Subcutaneous abdominal adipose tissue (tissue), 5 donors: Measurements from ENCODE around the gene HOXC10.

Experiments used
- H3K27ac ChIP-seq: one replicate; pipeline ENCODE4 v1.7.0; 2013; ENCODE audit warnings: low read depth, mild to moderate bottlenecking, inconsistent platforms, low read length, moderate library complexity
- H3K27me3 ChIP-seq, 5 donors: one replicate each; pipeline ENCODE4 v1.7.0; 2013; ENCODE audit warnings: low read length in 5 of 5, inconsistent platforms in 1 of 5; ENCODE audit not compliant: control insufficient read depth in 5 of 5, insufficient read depth in 4 of 5
- H3K36me3 ChIP-seq, 5 donors: one replicate each; pipeline ENCODE4 v1.7.0; 2013; ENCODE audit warnings: low read length in 5 of 5; ENCODE audit not compliant: control insufficient read depth in 5 of 5, insufficient read depth in 5 of 5
- H3K4me1 ChIP-seq, 5 donors: one replicate each; pipeline ENCODE4 v1.7.0; 2013; ENCODE audit warnings: low read length in 5 of 5, mild to moderate bottlenecking in 3 of 5, moderate library complexity in 1 of 5; ENCODE audit not compliant: control insufficient read depth in 5 of 5, insufficient read depth in 5 of 5
- H3K4me3 ChIP-seq, 5 donors: one replicate each; pipeline ENCODE4 v1.7.0; 2013; ENCODE audit warnings: low read length in 5 of 5, low read depth in 1 of 5
- H3K9ac ChIP-seq, 5 donors: one replicate each; pipeline ENCODE4 v1.7.0; 2013; ENCODE audit warnings: low read length in 5 of 5, mild to moderate bottlenecking in 4 of 5, moderate library complexity in 3 of 5
- H3K9me3 ChIP-seq, 5 donors: one replicate each; pipeline ENCODE4 v1.7.0; 2013; ENCODE audit warnings: low read length in 5 of 5; ENCODE audit not compliant: control insufficient read depth in 5 of 5
- donor health status: healthy.
- donor health status: healthy.
- donor health status: healthy.
- donor health status: healthy.
- donor health status: healthy.

The HOXC10 gene

DNA sequence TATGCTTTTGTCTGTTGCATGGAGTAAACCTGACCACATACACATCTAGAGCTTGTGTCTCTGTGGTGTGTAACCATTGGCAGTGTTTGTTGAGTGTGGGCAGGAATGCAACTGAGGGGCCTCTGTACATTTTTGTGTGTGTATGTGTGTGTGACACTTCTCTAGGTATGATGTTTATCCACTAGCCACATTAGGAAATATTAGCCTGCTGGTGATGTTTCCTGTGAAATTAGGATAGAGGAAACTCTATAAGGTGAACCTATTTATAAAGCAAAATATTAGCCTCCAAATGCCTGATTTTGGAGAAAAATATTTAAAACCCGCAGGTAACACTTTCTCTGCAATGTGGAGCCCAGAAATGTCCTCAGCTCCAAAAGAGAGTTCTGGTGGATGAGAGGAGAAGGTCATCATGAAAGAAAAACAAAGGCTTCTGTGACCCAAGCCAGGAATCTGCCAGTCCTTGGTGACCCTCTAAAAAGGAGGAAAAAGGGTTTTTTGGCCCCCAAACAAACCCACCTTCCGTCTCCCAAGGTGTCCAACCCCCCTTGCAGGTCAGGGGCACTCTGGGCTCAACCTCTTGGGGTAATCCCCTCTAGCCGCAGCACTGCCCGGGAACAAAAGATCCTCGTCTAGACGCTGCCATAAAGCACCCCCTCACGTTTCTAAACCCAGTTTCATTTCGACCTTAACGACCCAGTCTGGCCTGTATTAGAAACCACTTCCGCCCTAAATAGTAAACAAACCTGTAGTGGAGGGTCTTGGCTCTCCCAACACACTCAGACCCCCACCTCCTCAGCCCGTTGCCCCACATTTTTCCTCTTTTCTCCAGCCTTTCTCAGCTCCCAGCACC, 7.1 kb upstream of the HOXC10 start:
- peaks cover 0 to 4% (median 0%) of the 10 kb centered on the region in 5 donors for H3K9me3 ChIP-seq
- no peak overlapping the region for H3K27ac ChIP-seq
- H3K4me3 ChIP-seq, result no peak overlapping the region
- peaks cover 0 to 26% (median 24%) of the 10 kb centered on the region in 5 donors for H3K4me1 ChIP-seq
- H3K36me3 ChIP-seq, result no peaks in the 10 kb centered on the region
- no peak overlapping the region for H3K9ac ChIP-seq
- peaks cover 21 to 78% (median 56%) of the 10 kb centered on the region in 5 donors for H3K27me3 ChIP-seq

DNA sequence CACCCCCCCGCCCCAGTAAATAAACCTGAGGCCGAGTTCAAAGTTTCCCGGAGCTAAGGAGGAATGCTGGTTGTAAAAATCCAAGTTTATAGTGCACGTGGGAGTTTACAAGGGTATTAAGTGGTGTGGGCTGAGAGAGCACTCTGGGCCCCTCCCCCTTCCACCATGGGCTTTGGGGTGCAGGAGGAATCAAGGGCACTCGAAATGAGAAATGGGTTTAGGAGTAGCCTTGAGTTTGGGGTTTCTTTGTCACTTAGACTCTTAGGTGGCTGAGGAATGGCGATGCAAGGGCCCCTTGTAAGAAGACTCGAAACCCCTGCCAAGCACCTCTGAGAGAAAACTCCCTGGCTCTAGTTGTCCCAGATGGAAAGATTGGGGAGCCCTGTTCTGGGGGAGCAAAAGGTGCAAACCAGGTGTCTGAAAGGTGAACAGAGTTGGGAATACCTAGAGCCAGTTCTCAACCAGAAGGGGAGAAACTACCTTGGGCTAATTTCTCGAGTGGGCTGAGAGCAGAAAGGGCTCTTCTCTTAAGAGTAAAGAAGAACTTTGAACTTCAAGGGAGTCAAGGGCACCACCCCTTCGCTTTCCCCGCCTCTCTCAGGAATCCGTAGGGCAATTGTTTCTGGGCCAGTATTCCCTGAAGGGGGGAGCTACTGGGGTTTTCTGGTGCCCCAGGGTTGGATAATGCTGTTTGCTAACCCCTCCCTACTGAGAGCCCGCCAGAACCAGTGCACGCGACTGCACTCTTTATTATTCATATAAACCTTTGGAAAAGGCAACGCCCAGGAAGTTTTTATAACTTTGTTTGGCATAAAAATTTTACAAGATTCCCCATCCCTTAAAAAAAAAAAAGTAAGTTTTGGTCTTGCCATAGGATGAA, 6.2 kb upstream of the HOXC10 start:
- no peak overlapping the region for H3K9ac ChIP-seq
- peaks cover 14 to 78% (median 57%) of the 10 kb centered on the region in 5 donors for H3K27me3 ChIP-seq
- no peaks in the 10 kb centered on the region for H3K36me3 ChIP-seq
- no peaks in the 10 kb centered on the region for H3K9me3 ChIP-seq
- no peak overlapping the region for H3K4me3 ChIP-seq
- H3K4me1 ChIP-seq, result peaks cover 0 to 21% (median 19%) of the 10 kb centered on the region in 5 donors
- H3K27ac ChIP-seq, result no peak overlapping the region

DNA sequence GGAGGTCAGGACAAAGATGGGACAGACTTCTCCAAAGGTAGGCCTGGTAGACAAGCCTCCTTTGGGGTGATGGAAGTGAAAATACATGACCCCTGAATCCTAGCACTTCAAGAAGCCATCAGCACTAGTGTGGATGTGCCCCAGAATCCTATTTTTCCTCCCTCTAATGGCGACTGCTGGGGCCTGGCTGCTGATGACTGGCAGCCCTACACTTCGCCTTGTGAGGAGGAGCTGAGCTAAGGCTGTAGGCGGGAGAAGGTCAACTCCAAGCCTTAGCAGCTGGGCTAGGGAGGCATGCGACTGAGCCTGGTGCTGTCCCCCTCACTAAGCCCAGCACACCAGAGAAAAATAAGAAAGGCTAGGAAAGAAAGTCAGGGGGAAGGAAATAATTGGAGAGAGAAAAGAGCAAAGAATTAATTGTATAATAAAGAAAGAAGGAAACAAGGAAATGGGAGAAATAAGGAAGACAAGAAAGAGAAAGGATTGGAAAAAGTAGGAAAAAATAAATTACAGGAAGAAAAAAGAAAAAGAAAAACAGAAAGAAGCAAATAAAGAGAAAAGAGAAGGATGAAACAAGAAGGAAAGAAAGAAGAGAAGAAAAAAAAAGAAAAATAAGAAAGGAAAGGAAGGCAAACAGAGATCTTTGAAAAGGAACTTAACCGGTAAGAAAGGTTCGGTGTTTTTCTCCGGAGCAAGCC, 4.7 kb upstream of the HOXC10 start:
- Histone ChIP-seq H3K9me3 (no peaks in the 10 kb centered on the region), H3K27me3 (peaks cover 14 to 83% (median 58%) of the 10 kb centered on the region in 5 donors), H3K4me1 (peaks cover 0 to 14% (median 12%) of the 10 kb centered on the region in 5 donors), H3K27ac (no peak overlapping the region), H3K9ac (no peak overlapping the region), H3K36me3 (no peaks in the 10 kb centered on the region), H3K4me3 (no peak overlapping the region)

DNA sequence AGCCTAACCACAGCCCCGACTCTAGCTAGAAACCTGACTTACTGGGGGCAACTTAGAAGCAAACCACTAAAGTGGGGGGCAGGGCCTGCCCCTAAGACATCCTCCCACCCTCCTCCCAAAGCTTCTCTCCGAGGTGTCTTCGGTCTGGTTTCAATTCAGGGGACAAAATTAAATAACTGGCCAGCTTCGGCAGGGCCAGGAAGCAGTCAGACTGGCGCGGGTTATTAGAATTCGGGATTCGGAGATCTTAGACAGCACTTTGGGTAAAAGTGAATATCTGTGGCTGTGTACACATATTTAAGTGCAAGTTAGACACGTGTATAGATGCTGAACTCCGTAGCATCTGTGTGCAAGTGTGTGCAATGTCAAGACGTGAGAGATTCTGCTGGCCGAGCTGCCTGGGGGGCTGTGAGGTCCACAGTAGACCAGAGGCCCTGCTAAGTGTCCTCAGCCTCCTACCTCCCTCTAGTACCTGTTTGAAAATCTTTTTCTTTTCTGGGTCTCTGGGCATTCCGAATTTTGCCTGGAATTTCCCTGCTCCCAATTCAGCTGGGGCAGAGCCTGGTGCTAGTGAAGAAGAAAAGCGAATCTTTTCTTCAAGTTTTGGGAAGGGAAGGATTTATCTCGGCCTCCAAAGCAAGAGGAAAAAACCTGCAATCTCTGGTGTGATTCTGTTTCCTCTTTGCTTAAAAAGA, 4.0 kb upstream of the HOXC10 start:
- peaks cover 0 to 18% (median 15%) of the 10 kb centered on the region in 5 donors for H3K4me1 ChIP-seq
- H3K27me3 ChIP-seq, result peaks cover 14 to 80% (median 61%) of the 10 kb centered on the region in 5 donors
- H3K27ac ChIP-seq, result no peak overlapping the region
- no peak overlapping the region for H3K9ac ChIP-seq
- H3K4me3 ChIP-seq, result no peak overlapping the region
- H3K36me3 ChIP-seq, result no peaks in the 10 kb centered on the region
- H3K9me3 ChIP-seq, result no peaks in the 10 kb centered on the region

DNA sequence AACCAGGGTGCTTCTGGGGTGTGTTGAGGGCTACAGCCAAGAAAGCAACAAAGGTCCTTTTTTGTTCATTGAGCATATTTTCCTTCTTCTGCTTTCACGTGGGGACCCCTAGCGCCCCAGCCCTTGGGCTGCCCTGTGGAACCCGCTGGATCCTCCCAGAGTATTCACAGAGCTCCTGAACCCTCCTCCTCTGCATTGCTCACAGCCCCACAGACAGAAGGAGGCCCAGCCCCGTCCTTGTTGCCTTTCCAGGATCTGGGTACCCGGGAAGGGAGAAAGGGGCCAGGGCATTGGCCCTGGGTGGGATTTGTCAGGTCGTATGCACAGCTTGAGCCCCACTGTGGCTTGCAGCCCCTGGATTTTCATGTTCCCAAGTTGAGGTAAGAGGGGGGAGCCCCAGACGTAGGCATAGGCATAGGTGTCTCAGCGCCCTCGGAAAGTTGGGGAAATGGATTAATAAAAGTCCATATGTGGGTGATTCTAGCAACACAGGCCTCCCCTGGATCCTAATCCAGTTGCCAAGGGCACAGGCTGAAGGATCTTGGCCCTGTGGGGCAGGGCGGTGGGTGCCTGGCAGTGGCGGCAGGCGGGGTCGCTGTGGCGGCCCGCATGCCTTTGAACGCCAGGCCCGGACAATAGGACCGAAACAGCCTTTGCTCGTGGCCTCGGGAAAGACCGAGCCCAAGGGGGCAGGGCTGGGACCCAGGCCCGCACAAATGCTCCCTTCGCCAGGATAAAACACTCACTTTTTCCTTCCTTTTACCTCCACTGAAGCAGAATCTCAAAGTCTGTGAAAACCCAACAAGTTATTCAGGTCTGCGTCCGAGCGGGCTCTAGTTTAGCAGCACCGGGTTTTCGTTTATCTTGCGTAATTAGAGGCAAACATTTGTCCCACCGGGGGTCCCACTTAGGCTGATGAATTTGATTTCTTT, 3.0 kb upstream of the HOXC10 start:
- no peaks in the 10 kb centered on the region for H3K36me3 ChIP-seq
- peaks cover 2 to 27% (median 24%) of the 10 kb centered on the region in 5 donors for H3K4me1 ChIP-seq
- H3K27ac ChIP-seq, result no peak overlapping the region
- no peak overlapping the region for H3K4me3 ChIP-seq
- H3K27me3 ChIP-seq, result peaks cover 9 to 78% (median 60%) of the 10 kb centered on the region in 5 donors
- H3K9ac ChIP-seq, result no peak overlapping the region
- H3K9me3 ChIP-seq, result no peaks in the 10 kb centered on the region

DNA sequence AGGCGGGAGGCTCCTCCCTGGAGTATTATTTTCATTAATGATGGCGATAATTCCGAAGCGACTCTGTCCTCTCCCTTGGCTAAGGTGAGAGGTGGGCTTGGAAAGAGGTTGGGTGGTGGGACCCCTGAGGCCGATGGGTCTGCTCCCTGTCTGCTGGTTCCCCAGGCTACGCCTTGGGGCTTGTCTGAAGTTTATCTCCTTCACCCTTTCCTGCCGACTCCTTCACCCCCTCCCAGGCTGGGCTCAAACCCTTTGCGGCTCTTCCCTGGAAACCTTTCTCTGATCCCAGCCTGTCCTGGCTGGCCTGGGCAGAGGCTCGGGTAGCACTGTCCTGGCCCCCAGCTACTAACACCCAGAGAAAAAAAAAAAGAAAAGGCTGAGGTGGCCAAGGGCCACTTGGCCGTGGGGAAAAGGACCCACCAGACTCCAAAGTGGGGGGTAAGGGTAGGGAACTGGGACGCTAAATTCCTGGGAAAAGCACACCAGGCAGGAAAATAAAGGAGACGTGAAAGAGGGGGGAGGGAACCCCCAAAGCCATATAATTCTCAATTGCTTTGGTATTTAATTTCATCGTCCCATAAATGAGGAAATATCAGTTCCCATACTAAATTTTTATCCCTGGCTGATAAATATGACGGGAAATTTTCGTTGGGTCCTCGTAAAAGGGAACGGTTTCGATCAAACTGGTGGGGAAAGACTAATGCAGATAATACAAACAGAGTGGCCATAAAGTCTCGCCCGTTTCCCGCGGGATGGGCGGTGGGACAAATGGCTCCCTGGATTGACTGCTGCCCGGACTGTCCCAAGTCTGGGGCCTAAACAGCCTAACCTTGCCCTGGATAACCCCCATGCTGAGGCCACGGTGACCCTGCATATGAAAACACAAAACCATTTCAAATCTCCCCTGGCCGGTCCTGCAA, 2.0 kb upstream of the HOXC10 start:
- peak overlapping the region in 1 of 5 donors; percentile 40 for H3K4me3 ChIP-seq
- peaks cover 2 to 68% (median 50%) of the 10 kb centered on the region in 5 donors for H3K27me3 ChIP-seq
- no peaks in the 10 kb centered on the region for H3K9me3 ChIP-seq
- H3K9ac ChIP-seq, result no peak overlapping the region
- no peaks in the 10 kb centered on the region for H3K36me3 ChIP-seq
- no peak overlapping the region for H3K27ac ChIP-seq
- H3K4me1 ChIP-seq, result peaks cover 7 to 37% (median 28%) of the 10 kb centered on the region in 5 donors

DNA sequence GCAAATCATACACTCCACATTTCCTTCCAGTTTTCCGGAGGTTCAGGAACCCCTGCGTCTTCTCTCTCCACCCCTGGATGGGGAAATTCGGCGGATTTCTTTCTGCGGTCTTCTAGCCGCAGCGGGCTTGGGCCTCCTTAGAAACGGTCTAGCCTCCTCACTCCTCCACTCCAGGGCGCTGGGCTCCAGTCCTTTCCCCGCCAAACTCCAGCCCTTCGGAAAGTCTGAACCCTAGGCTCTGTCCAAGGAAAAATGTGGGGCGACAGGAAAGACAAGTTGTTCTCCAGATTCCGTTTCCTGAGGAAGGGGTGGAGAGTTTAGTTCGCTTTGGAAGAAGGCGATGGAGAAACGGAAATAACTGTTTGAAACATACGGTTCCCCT, 1.4 kb upstream of the HOXC10 start:
- H3K27me3 ChIP-seq, result peaks cover 0 to 65% (median 50%) of the 10 kb centered on the region in 5 donors
- no peaks in the 10 kb centered on the region for H3K36me3 ChIP-seq
- H3K9me3 ChIP-seq, result no peaks in the 10 kb centered on the region
- H3K4me1 ChIP-seq, result peaks cover 7 to 44% (median 35%) of the 10 kb centered on the region in 5 donors
- H3K9ac ChIP-seq, result peak overlapping the region in 1 of 5 donors; percentile 72
- peak overlapping the region in 2 of 5 donors; percentile 40 to 51 for H3K4me3 ChIP-seq
- H3K27ac ChIP-seq, result no peak overlapping the region

DNA sequence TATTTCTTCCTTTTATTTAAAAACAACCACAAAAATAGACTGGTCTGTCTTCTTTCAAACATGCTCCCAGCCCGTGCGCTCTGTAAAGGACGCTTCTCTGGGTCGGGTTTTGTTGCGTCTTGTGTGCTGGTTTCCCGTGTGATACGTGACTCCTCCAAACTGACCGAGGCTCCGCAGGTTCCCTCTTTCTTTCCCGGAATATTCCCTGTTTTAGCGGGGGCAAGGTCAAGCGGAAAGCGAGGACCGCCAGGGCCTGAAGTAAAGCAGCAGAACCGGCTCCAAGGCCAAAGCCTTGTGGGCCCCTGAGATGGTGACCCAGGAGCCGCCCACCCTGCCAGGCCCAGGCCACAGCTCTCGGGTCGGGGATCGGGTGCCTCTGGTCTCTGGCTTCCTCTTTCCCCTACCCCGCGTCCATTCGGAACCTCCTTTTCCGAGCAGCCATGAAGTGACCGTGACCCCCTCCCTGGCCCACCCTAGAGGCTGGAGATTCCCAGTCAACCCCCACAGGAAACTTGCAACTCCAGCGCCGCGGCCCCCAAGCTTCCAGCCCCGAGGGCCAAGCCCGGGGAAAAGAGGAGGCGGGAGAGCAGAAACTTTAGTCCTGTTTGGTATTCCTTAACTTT, 885 bp upstream of the HOXC10 start:
- Histone ChIP-seq H3K27ac (peak overlapping the region; percentile 50), H3K4me1 (peaks cover 7 to 49% (median 40%) of the 10 kb centered on the region in 5 donors), H3K9me3 (no peaks in the 10 kb centered on the region), H3K36me3 (no peaks in the 10 kb centered on the region), H3K9ac (peak overlapping the region in 1 of 5 donors; percentile 72), H3K4me3 (peak overlapping the region in 2 of 5 donors; percentile 40 to 51), H3K27me3 (peaks cover 0 to 66% (median 48%) of the 10 kb centered on the region in 5 donors)
